Suprapubic skin (tissue), 4 donors: ENCODE measurements around the gene PADI6. TPM values are rescaled to one million over a fixed set of nuclear protein-coding genes. Genes with fewer than 3 reads are reported as not detected.

Source experiments
- DNase-seq, 2 donors: peaks; one replicate each; pipeline ENCODE4 v3.0.0-alpha.2; 2019; ENCODE audit warnings: low spot score in 2 of 2
- H3K27ac ChIP-seq: fragments of 200-600 bp; sonication (generic); one replicate; pipeline ENCODE4 v1.5.1; 2019
- H3K27me3 ChIP-seq: fragments of 200-600 bp; sonication (generic); one replicate; pipeline ENCODE4 v1.5.1; 2019
- H3K36me3 ChIP-seq: fragments of 200-600 bp; sonication (generic); one replicate; pipeline ENCODE4 v1.5.1; 2019
- H3K4me1 ChIP-seq: fragments of 200-600 bp; sonication (generic); one replicate; pipeline ENCODE4 v1.5.1; 2019
- H3K4me3 ChIP-seq: fragments of 200-600 bp; sonication (generic); one replicate; pipeline ENCODE4 v1.5.1; 2019; ENCODE audit warnings: mild to moderate bottlenecking
- H3K9me3 ChIP-seq: fragments of 200-600 bp; sonication (generic); one replicate; pipeline ENCODE4 v1.5.1; 2019
- CTCF ChIP-seq, 2 donors: fragments of 200-600 bp in 1 of 2; fragments of 450-650 bp in 1 of 2; sonication (generic) in 1 of 2; IDR thresholded peaks; one replicate each; pipeline ENCODE4 v1.5.1; 2016 to 2019; ENCODE audit warnings: antibody characterized with exemption in 2 of 2, mild to moderate bottlenecking in 1 of 2, moderate library complexity in 1 of 2
- EP300 ChIP-seq: sonication (generic); formaldehyde crosslinking; IDR thresholded peaks from one replicate; pipeline ENCODE4 v1.6.1; 2017; ENCODE audit warnings: antibody characterized with exemption
- POLR2A ChIP-seq, 2 donors: fragments of 450-650 bp; IDR thresholded peaks; one replicate each; pipeline ENCODE4 v1.6.1; 2017; ENCODE audit warnings: antibody characterized with exemption in 2 of 2, mild to moderate bottlenecking in 2 of 2, moderate library complexity in 2 of 2
- POLR2AphosphoS5 ChIP-seq, 3 donors: sonication (generic); formaldehyde crosslinking; IDR thresholded peaks; one replicate each; pipeline ENCODE4 v1.6.1; 2017; ENCODE audit warnings: antibody characterized with exemption in 3 of 3
- WGBS: methylation state at CpG from one replicate; pipeline ENCODE4 v1.1.5; 2018; 5-methylcytosine and 5-hydroxymethylcytosine counted together
- total RNA-seq, 4 donors: library from RNA; depleted of rRNA; stranded (reverse); fragments of >200 nt; gene quantifications; one replicate each; pipeline ENCODE4 v1.1.0, GENCODE V29; 2016

Gene PADI6
- not detected for total RNA-seq

- no peaks in the 10 kb centered on the region for H3K36me3 ChIP-seq
- H3K9me3 ChIP-seq, result no peaks in the 10 kb centered on the region
- 14% methylated on average over 1 of the region's 7 CpGs for WGBS
- DNase-seq, result no peak
- H3K27me3 ChIP-seq, result peaks cover 26% of the 10 kb centered on the region
- no peak within 1 kb of the TSS for H3K27ac ChIP-seq
- H3K4me1 ChIP-seq, result no peaks in the 10 kb centered on the region
- H3K4me3 ChIP-seq, result no peak within 1 kb of the TSS
- TF ChIP-seq EP300, result no peak
- TF ChIP-seq POLR2A (IDR thresholded peaks at IDR 0.05), result no peak
- no peak for TF ChIP-seq CTCF (IDR thresholded peaks at IDR 0.05)
Measured at GRCh38 chr1:17371896-17372295, at the start of gene PADI6. Gene PADI6 (plus strand): TSS chr1:17372196. CDS start chr1:17372246, 50 bp downstream.

GRCh38 chr1:17328855-17329254 is 43.1 kb upstream of the PADI6 start:
- no peak for DNase-seq
- Histone ChIP-seq H3K36me3 (no peaks in the 10 kb centered on the region), H3K4me1 (no peaks in the 10 kb centered on the region), H3K27me3 (peaks cover 8% of the 10 kb centered on the region), H3K27ac (no peak overlapping the region), H3K9me3 (no peaks in the 10 kb centered on the region), H3K4me3 (no peak overlapping the region)
- TF ChIP-seq POLR2AphosphoS5 (IDR thresholded peaks at IDR 0.05) (no peak), EP300 (no peak), CTCF (IDR thresholded peaks at IDR 0.05) (no peak)
- WGBS, result 76% methylated on average over 5 of the region's 5 CpGs

GRCh38 chr1:17329610-17330009 is 42.4 kb upstream of the PADI6 start:
- no peaks in the 10 kb centered on the region for H3K9me3 ChIP-seq
- H3K4me1 ChIP-seq, result no peaks in the 10 kb centered on the region
- DNase-seq, result no peak
- WGBS, result 88% methylated on average over 4 of the region's 4 CpGs
- no peak for TF ChIP-seq POLR2AphosphoS5 (IDR thresholded peaks at IDR 0.05)
- no peak for TF ChIP-seq CTCF (IDR thresholded peaks at IDR 0.05)
- no peak overlapping the region for H3K27ac ChIP-seq
- peaks cover 8% of the 10 kb centered on the region for H3K27me3 ChIP-seq
- no peak overlapping the region for H3K4me3 ChIP-seq
- H3K36me3 ChIP-seq, result no peaks in the 10 kb centered on the region

- H3K9me3 ChIP-seq, result no peaks in the 10 kb centered on the region
- peaks cover 11% of the 10 kb centered on the region for H3K27me3 ChIP-seq
- WGBS, result no CpG with 5 or more reads among the region's 7 CpGs
- no peak overlapping the region for H3K27ac ChIP-seq
- no peak for DNase-seq
- H3K4me3 ChIP-seq, result no peak overlapping the region
- no peak for TF ChIP-seq CTCF (IDR thresholded peaks at IDR 0.05)
- no peak for TF ChIP-seq POLR2A (IDR thresholded peaks at IDR 0.05)
- TF ChIP-seq POLR2AphosphoS5 (IDR thresholded peaks at IDR 0.05), result no peak
- TF ChIP-seq EP300, result no peak
- H3K36me3 ChIP-seq, result no peaks in the 10 kb centered on the region
- H3K4me1 ChIP-seq, result no peaks in the 10 kb centered on the region
Measured at GRCh38 chr1:17330856-17331255, 41.1 kb upstream of the PADI6 start.

- H3K27me3 ChIP-seq, result peaks cover 18% of the 10 kb centered on the region
- H3K9me3 ChIP-seq, result no peaks in the 10 kb centered on the region
- H3K4me3 ChIP-seq, result no peak overlapping the region
- H3K36me3 ChIP-seq, result no peaks in the 10 kb centered on the region
- 95% methylated on average over 8 of the region's 8 CpGs for WGBS
- H3K4me1 ChIP-seq, result no peaks in the 10 kb centered on the region
- no peak for TF ChIP-seq POLR2AphosphoS5 (IDR thresholded peaks at IDR 0.05)
- no peak for TF ChIP-seq CTCF (IDR thresholded peaks at IDR 0.05)
- TF ChIP-seq EP300, result no peak
- no peak for TF ChIP-seq POLR2A (IDR thresholded peaks at IDR 0.05)
- no peak for DNase-seq
- H3K27ac ChIP-seq, result no peak overlapping the region
Measured at GRCh38 chr1:17333081-17333480, 38.9 kb upstream of the PADI6 start.
